HFFc6 (cell line): Measurements from ENCODE around the gene C5. TPM values are rescaled to one million over a fixed set of nuclear protein-coding genes. Genes with fewer than 3 reads are reported as not detected.
A peak's percentile ranks its signal among the peaks of the same experiment; 100 is the strongest.

ENCODE experiments used
- DNase-seq: peaks from one replicate; pipeline ENCODE4 v3.0.0-alpha.2; 2018
- H3K27ac Mint-ChIP-seq: 2 replicates; pipeline ENCODE4 v1.8.0; 2020; ENCODE audit warnings: mild to moderate bottlenecking, mixed read lengths
- H3K27me3 Mint-ChIP-seq: 2 replicates; pipeline ENCODE4 v1.8.0; 2021; ENCODE audit warnings: mild to moderate bottlenecking, moderate library complexity, mixed read lengths; ENCODE audit not compliant: insufficient read depth
- H3K36me3 Mint-ChIP-seq: 2 replicates; pipeline ENCODE4 v1.8.0; 2021; ENCODE audit warnings: low read depth, mixed read lengths
- H3K4me1 Mint-ChIP-seq: 2 replicates; pipeline ENCODE4 v1.8.0; 2020; ENCODE audit warnings: low read depth, mixed read lengths
- H3K4me3 Mint-ChIP-seq: 2 replicates; pipeline ENCODE4 v1.8.0; 2020; ENCODE audit warnings: mild to moderate bottlenecking, moderate library complexity, mixed read lengths
- H3K9me3 Mint-ChIP-seq: 2 replicates; pipeline ENCODE4 v1.8.0; 2020; ENCODE audit warnings: mild to moderate bottlenecking, mixed read lengths
- total RNA-seq, 6 experiments: library from RNA; stranded (reverse); fragmentation: NEBNext Ultra II Directional; extraction: Animal tissue kit (Norgen Biotek cat#: 25700); gene quantifications; 2 replicates in 1 of 6; 3 replicates in 5 of 6; pipeline ENCODE4 v1.2.3, GENCODE V29; 2021
- TF ChIP-seq, protein P1 (sequence below): fragments of 200-600 bp; sonication (generic); IDR thresholded peaks from 2 replicates; pipeline ENCODE4 v1.5.0; 2021; ENCODE audit warnings: antibody characterized with exemption, mild to moderate bottlenecking

The C5 gene
- total RNA-seq, 6 experiments from 2014 or later: 1.5 to 2.3 (median 2.1) TPM

DNA sequence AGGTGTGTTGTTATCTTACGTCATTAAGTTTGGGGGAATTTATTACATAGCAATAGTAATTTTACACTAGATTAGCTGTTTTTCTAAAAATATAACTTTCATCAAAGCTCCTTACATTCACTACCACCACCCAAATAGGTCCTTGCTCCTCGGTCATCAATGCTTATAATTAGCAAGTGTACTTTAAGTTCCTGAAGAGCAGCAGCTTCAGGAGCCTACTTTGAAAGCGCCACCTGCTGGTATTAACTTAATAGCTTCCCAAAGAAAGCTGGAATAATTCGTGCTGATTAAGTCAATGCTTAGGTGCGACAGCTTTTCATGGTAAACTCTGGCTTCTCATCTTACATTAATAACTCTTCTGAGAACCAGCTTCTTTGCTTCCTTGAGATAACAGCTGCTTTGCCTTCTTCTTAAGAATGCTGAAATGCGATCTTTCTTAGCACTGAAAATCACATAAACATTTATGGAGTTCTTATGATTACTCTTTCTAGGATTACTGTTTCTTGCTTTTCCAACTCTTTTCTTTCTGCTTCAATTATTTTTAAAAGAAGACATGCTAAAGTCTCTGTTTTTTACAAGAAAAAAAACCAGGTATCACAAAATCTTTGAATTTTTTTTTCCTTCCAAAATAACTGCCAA is 10.0 kb upstream of the C5 start:
- no peaks in the 10 kb centered on the region for H3K36me3 Mint-ChIP-seq
- peak; percentile 50 for DNase-seq
- no peak overlapping the region for H3K4me3 Mint-ChIP-seq
- TF ChIP-seq, protein P1, sequence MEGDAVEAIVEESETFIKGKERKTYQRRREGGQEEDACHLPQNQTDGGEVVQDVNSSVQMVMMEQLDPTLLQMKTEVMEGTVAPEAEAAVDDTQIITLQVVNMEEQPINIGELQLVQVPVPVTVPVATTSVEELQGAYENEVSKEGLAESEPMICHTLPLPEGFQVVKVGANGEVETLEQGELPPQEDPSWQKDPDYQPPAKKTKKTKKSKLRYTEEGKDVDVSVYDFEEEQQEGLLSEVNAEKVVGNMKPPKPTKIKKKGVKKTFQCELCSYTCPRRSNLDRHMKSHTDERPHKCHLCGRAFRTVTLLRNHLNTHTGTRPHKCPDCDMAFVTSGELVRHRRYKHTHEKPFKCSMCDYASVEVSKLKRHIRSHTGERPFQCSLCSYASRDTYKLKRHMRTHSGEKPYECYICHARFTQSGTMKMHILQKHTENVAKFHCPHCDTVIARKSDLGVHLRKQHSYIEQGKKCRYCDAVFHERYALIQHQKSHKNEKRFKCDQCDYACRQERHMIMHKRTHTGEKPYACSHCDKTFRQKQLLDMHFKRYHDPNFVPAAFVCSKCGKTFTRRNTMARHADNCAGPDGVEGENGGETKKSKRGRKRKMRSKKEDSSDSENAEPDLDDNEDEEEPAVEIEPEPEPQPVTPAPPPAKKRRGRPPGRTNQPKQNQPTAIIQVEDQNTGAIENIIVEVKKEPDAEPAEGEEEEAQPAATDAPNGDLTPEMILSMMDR: peak; percentile 92
- no peak overlapping the region for H3K27ac Mint-ChIP-seq
- H3K27me3 Mint-ChIP-seq: no peaks in the 10 kb centered on the region; the same call in none of the 2 replicates
- peaks cover 34% of the 10 kb centered on the region for H3K4me1 Mint-ChIP-seq
- no peaks in the 10 kb centered on the region for H3K9me3 Mint-ChIP-seq

DNA sequence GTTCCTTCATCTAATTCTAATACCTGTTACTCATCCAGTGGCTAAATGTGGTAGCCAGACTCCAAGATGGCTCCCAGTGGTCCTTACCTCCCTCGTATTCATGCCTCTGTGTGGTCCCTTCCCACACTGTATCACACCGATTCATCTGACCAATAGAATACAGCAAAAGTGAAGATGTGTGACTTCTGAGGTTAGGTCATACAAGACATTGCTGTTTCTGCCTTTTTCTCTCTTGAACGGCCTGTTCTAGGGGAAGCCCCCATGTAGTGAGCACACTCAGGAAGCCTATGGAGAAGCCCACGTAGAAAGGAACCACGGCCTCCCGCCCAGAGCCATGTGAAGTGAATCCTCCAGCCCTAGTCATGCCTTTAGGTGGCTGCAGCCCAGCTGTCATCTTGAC is 9.4 kb upstream of the C5 start:
- no peaks in the 10 kb centered on the region for H3K9me3 Mint-ChIP-seq
- H3K27ac Mint-ChIP-seq: no peak overlapping the region
- no peaks in the 10 kb centered on the region; the same call in none of the 2 replicates for H3K27me3 Mint-ChIP-seq
- DNase-seq: no peak
- no peak overlapping the region for H3K4me3 Mint-ChIP-seq
- H3K4me1 Mint-ChIP-seq: peaks cover 34% of the 10 kb centered on the region
- TF ChIP-seq, protein P1: no peak
- no peaks in the 10 kb centered on the region for H3K36me3 Mint-ChIP-seq

DNA sequence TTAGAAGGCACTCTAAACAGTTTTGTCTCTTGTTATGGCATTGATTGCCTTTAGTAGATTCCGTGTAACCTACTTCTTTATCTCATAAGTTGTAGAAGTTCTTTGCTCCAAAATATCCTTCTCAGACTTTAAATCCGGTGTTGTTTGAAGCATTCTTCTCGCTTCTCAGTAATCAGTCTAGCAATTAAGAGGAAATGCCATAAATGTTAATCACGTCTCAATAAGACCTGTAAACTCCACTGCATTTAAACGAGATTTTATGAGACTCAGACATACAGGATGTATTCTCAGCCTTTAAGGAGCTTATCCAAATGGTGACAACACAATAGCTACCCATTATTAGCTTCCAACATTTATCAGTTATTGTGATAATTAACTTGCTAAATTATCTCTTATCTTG is 7.7 kb upstream of the C5 start:
- TF ChIP-seq, protein P1: no peak
- Mint-ChIP-seq H3K36me3 (no peaks in the 10 kb centered on the region), H3K4me3 (no peak overlapping the region), H3K9me3 (no peaks in the 10 kb centered on the region), H3K27me3 (no peaks in the 10 kb centered on the region; the same call in 1 of the 2 replicates), H3K4me1 (peaks cover 30% of the 10 kb centered on the region), H3K27ac (no peak overlapping the region)
- no peak for DNase-seq

GRCh38 chr9:121055642-121056143 is 5.6 kb upstream of the C5 start:
- Mint-ChIP-seq H3K27me3 (no peaks in the 10 kb centered on the region), H3K27ac (no peak overlapping the region), H3K9me3 (no peaks in the 10 kb centered on the region), H3K36me3 (no peaks in the 10 kb centered on the region), H3K4me1 (peaks cover 18% of the 10 kb centered on the region), H3K4me3 (no peak overlapping the region)
- TF ChIP-seq, protein P1: peak; percentile 72
- DNase-seq: no peak

DNA sequence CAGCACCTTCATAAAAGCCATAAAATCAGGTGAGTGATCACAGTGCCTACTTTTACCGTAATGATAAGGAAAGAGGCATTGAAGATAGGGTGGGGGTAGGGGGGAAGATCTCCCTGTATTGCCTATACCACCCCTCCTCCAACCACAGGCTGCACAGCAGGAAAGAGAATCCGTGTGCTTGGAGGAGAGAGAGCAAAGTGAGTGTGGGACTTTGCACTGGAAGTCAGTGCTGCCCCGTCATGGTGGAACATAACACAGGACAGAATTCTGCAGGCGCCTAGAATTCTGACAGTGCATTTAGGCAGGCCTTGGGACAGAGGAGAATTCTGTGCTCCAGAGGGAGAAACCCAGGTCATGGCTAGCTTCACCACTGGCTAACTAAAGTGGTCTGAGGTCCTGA is 3.5 kb upstream of the C5 start:
- DNase-seq: no peak
- no peaks in the 10 kb centered on the region for H3K27me3 Mint-ChIP-seq
- no peak overlapping the region for H3K27ac Mint-ChIP-seq
- no peaks in the 10 kb centered on the region for H3K9me3 Mint-ChIP-seq
- H3K4me3 Mint-ChIP-seq: no peak overlapping the region
- peaks cover 25% of the 10 kb centered on the region for H3K4me1 Mint-ChIP-seq
- TF ChIP-seq, protein P1: no peak
- H3K36me3 Mint-ChIP-seq: no peaks in the 10 kb centered on the region
